ENCODE results near the gene MYH14.
"Not testable (repeated sequence)": the region's sequence is repeated elsewhere in the genome, so short reads cannot be mapped to it uniquely, and the experiment has no call there.

The MYH14 gene

GRCh38 chr19:50223439-50223716, 20.0 kb downstream of the MYH14 start:
- DNase-seq (ENCODE audit: low read depth in 2 of 2, low spot score in 1 of 2), result no peak

DNA sequence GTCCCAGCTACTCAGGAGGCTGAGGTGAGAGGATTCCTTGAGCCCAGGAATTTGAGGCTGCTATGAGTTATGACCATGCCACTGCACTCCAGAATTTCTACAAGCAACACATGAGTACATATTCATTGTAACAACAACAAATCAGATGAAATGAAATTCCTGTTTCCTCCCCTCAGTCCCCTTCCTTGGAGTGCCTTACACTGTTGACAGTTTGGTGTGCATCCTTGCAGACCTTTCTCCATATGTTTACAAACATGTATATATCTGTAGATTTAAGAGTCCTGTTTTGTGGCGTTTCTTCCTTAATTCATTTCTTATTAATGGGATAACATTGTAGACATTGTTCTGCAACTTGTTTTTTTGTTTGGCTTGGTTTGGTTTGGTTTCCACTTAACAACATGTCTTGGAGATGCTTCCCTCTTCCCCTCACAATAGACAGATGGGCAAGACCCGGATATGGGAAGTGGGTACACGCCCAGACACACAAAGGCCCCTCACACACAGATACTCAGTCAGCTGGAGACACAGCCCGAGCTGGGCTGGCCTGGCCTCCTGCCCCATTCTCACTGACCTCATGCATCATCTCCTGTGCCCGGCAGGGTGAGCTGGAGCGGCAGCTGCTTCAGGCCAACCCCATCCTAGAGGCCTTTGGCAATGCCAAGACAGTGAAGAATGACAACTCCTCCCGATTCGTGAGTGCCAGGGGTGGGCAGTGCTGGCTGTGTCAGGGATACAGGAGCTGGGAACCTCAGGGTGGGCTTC, 21.7 kb downstream of the MYH14 start:
- DNase-seq (ENCODE audit: low read depth in 2 of 2, low spot score in 1 of 2), result no peak

DNA sequence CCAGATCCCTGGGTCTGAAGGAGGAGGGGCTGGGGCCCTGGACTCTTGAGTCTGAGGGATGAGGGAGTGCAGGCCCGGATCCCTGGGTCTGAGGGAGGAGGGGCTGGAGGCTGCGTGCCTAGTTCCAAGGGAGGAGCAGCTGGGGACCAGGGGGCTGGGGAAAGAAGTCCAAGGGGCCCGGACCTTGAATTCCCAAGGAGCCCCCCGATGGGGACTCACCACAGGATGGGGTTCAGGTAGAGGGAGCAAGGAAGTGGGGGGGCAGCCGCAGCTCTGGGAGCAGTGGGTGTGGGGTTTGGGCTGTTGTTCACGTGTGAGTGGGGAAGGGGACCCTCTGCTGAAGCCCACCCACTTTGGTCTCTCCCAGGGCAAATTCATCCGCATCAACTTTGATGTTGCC, 23.1 kb downstream of the MYH14 start:
- no peak for DNase-seq (ENCODE audit: low read depth in 2 of 2, low spot score in 1 of 2)

- not testable (repeated sequence) for DNase-seq (ENCODE audit: low read depth in 2 of 2, low spot score in 1 of 2)
Measured at GRCh38 chr19:50228153-50228552, 24.7 kb downstream of the MYH14 start.

DNA sequence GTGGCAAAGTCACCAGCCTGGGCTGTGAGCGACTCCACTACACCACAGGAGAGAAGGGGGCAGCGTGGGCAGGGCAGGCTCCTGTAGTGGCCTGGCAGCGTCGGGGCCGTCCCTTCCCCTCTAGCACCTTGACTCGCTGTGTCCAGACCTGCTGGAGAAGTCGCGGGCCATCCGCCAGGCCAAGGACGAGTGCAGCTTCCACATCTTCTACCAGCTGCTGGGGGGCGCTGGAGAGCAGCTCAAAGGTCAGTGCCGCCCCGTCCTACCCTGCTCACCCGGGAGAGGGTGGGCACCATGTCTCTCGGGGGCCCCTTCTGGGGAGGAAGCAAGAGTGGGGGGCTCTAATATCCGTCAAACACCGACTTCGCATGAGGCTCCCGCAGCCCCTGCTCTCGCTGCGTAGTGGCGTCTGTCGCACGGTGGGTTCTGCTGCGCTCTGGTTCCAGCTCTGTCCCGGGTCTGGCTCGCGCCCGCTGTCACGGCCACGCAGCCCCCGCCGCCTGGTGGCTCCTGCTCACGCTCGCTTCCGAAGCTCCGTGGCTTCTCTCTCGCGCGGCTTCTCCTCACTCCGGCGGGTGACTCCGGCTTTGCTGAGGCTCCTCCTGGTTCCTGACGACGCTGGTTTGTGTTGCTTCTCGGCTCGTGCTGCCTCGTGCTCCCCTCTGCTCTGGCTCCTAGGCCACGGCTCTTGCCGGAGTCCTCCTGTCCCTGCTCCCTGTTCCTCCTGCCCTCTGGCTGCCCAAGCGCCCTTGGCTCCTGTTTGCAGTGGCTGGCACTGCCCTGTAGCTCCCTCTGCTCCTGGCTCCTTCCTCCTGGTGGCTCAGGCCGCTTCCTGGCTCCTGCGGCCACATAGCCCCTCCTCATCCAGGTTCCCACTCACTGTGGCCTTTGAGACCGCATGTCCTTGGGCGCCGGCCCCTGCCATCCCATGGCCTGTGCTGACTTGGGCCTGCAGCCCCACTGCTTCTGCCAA, 27.2 kb downstream of the MYH14 start:
- DNase-seq (ENCODE audit: low read depth in 2 of 2, low spot score in 1 of 2), result no peak

GRCh38 chr19:50231417-50231816, 28.0 kb downstream of the MYH14 start:
- not testable (repeated sequence) for DNase-seq (ENCODE audit: low read depth in 2 of 2, low spot score in 1 of 2)

GRCh38 chr19:50231821-50232220, 28.4 kb downstream of the MYH14 start:
- no peak for DNase-seq (ENCODE audit: low read depth in 2 of 2, low spot score in 1 of 2)

DNA sequence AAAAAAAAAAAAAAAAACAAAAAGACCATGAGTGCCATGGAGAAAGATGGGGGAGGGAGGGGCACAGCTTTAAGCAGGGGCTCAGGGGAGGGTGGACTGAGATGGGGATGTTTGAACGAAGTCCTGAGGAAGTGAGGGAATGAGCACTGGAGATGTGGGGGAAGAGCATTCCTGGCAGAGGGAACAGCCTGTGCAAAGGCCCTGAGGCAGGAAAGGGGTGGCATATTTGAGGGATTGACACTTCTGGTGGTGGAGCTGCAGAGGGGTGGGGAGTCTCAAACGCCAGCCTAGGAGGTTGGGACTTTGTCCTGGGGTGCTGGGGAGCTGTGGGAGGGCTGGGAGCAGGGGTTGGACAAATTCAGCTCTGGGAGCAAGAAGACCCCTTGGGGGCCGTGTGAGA, 29.2 kb downstream of the MYH14 start:
- DNase-seq (ENCODE audit: low read depth in 2 of 2, low spot score in 1 of 2), result no peak

- no peak for DNase-seq (ENCODE audit: low read depth in 2 of 2, low spot score in 1 of 2)
Measured at GRCh38 chr19:50233308-50233910, 30.0 kb downstream of the MYH14 start.

DNA sequence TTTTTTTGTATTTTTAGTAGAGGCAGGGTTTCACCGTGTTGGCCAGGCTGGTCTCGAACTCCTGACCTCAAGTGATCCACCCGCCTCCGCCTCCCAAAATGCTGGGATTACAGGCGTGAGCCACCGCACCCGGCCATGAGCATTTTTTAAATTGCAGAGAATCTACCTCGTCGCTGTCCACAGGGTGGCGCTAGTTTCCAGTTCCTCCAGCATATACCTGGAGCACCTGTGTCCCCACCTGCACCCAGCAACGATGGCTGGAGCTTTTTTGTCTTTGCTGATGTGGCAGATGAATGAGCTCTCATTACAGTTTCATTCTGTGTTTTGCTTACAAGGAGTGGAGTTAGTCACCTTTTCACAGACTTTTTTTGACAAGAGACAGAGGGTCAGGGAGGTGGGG, 34.1 kb downstream of the MYH14 start:
- not testable (repeated sequence) for DNase-seq (ENCODE audit: low read depth in 2 of 2, low spot score in 1 of 2)

- DNase-seq (ENCODE audit: low read depth in 2 of 2, low spot score in 1 of 2), result no peak
Measured at GRCh38 chr19:50238043-50238442, 34.6 kb downstream of the MYH14 start.

- no peak for DNase-seq (ENCODE audit: low read depth in 2 of 2, low spot score in 1 of 2)
Measured at GRCh38 chr19:50239921-50240590, 36.6 kb downstream of the MYH14 start.

GRCh38 chr19:50242581-50242980, 39.2 kb downstream of the MYH14 start:
- no peak for DNase-seq (ENCODE audit: low read depth in 2 of 2, low spot score in 1 of 2)

DNA sequence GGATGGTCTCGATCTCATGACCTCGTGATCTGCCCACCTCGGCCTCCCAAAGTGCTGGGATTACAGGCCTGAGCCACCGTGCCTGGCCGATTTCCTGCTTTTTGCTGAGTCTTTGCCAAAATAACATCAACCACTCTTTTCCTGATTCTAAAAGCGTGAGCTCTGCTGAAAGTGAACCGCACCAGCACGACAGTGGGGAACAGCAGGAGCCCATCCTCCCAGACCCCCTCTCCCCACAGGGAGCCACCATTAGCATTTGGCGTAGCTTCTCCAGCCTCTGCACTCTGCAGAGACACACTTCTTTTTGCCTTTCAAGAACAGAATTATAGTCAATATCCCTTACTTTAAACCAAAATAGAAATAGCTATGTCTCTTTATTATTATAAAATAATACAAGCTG, 41.3 kb downstream of the MYH14 start:
- DNase-seq (ENCODE audit: low read depth in 2 of 2, low spot score in 1 of 2), result no peak

GRCh38 chr19:50248413-50248812, 45.0 kb downstream of the MYH14 start:
- no peak for DNase-seq (ENCODE audit: low read depth in 2 of 2, low spot score in 1 of 2)

- DNase-seq (ENCODE audit: low read depth in 2 of 2, low spot score in 1 of 2), result no peak
Measured at GRCh38 chr19:50248826-50249225, 45.4 kb downstream of the MYH14 start.

DNA sequence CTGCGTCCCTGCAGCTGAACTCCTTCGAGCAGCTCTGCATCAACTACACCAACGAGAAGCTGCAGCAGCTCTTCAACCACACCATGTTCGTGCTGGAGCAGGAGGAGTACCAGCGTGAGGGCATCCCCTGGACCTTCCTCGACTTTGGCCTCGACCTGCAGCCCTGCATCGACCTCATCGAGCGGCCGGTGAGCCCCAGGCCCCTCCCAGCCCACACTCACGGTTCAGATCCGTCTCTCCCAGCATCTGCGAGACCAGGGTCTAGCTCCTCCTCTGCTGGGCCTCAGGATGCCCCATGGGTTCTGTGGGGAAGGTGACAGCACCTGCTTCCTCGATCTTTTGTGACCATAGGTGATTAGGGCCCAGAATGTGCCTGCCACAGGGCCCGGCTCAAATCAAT, 46.2 kb downstream of the MYH14 start:
- no peak for DNase-seq (ENCODE audit: low read depth in 2 of 2, low spot score in 1 of 2)

DNA sequence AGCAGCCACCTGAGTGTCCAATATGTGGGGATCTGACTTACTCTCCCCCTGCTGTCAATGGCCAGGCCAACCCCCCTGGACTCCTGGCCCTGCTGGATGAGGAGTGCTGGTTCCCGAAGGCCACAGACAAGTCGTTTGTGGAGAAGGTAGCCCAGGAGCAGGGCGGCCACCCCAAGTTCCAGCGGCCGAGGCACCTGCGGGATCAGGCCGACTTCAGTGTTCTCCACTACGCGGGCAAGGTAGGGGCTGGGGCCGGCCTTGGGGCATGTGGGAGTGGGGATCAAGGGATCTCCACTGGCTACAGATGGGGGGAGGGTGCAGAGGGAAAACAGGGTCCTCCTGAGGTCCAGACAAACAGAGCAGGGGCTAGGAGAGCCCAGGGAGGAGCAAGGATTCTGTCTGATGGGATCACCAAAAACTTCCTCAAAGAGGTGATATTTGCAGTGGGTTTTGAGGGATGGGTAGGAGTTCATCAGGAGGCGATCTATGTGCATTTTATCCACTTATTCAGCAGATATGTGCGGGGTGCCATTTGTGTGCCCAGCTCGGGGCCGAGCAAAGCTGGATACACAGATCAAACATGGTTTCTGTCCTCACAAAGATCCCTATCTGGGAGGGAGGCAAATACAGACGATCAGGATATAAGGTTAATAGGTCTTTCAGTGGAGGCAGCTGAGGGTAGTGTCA, 47.2 kb downstream of the MYH14 start:
- DNase-seq (ENCODE audit: low read depth in 2 of 2, low spot score in 1 of 2), result no peak

DNA sequence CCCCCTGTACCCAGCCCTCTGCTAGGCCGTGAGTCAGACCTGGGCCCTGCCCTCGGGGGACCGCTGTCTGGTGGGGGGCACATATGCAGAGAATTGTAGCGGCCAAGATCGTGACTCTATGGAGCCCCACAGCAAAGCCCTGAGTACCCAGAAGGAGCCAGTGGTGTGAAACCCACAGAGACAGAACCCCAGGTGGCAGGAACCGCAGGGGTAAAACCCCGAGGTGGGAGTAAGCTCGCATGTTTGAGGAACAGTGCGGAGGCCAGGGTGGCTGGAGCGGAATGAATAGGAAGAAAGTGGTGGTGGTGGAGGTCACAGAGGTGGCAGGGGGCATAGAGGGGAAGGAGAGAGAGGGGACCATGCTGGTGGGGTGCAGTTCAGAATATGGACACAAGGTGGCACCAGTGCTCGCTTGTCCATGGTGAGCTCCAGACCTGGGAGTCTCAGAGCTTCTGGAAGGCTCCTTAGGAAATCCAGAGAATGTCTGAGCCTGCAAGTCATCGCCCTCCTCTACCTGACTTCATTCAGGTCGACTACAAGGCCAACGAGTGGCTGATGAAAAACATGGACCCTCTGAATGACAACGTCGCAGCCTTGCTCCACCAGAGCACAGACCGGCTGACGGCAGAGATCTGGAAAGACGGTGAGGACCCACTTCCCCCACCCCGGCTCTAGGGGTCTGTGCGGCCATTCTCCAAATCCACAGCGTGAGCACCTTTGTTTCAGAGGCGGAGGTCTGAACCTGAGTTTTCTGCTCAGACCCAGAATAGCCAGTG, 48.9 kb downstream of the MYH14 start:
- no peak for DNase-seq (ENCODE audit: low read depth in 2 of 2, low spot score in 1 of 2)

DNA sequence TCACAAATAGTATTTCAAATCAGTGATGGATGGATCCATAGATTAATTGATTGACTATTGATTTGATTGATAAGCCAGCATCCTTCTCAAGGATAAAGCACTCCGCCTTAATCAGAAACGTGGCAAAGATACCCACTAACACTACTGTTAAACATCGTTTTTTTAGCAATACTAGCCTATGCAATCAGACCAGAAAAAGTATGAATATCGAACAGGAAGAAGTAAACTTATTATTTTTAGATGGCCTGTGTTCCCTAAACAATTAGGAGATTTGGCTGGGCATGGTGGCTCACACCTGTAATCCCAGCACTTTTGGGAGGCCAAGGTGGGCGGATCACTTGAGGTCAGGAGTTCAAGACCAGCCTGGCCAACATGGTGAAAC, 49.5 kb downstream of the MYH14 start:
- DNase-seq (ENCODE audit: low read depth in 2 of 2, low spot score in 1 of 2), result no peak

All from stimulated activated CD8-positive, alpha-beta memory T cell treated with anti-CD3 and anti-CD28 coated beads, Interleukin-4, amount 100 ng/mL, for 1 hour (primary cell).